ENCODE data around the gene ABHD12.

DNA sequence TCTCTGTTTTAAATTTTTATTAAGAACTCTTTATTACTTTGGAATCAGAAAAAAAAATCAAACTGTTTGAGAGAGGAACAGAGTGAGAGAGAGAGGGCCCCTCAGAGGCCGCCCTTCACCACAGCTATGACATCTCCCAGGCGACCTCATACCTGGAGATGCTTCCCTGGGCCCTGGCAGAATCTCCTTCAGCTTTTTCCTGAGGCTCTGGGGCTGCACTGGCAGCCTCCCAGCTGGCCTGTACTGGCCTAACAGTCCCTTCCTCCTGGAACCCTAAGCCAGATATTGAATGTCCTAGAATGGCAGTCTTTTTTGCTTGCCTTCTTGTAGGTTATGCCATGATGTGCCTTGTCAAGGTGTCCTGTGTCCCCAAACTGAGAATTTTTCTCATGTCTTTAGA is 13.7 kb downstream of the ABHD12 start:
- TF ChIP-seq EZH2 (IDR thresholded peaks at IDR 0.05; ENCODE audit: low read length, missing control alignments) (no peak), CTCF (conservative IDR thresholded peaks at IDR 0.05 in 1 of 2, IDR thresholded peaks at IDR 0.05 in 1 of 2; ENCODE audit: low read depth in 1 of 2, low read length in 2 of 2) (no peak)
